ENCODE data around the gene FSTL3. TPM values are rescaled to one million over a fixed set of nuclear protein-coding genes. Genes with fewer than 3 reads are reported as not detected.

FSTL3 gene
- total and polyA plus RNA-seq, 2 of the 13 experiments (the other 11 are each of a cell fraction or from before 2014, with no cell fraction given) = 13.5 to 15.6 TPM

DNA sequence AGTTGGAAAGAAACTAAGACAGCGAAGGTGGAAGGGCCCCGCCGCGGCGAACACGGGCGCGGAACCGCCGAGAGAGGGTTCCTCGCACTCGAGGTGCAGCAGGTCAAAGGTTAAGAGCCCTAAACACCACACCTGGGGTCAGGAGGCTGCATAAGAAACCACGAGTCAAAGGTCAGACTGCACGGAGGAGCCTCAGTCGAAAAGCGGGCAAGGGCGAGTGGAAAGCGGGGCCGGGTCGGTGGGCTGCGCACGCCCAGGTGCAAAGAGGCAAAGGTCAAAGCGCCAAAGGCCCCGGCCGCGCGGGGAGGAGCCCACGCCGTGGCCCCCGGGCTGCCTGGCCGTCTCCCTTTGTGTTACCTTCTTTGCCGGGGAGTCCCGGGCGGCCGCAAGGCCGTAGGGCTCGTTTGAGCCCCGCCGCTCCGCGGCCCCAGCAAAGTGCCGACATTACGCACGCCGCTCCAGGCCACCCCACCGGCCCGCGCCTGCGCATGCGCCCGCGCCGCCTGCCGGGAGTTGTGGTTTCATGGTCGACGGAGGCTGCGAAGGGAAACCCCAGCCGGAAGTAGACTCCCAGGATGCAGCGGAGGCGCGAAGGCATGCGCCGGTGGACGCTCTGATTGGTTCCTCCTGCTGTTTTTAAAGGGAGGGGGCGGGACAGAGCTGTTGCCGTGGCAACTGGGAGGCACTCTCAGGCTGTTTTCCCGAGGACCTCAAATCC is 43.0 kb upstream of the FSTL3 start, which contains the start of gene POLRMT (continued):
- TF ChIP-seq, protein P1, sequence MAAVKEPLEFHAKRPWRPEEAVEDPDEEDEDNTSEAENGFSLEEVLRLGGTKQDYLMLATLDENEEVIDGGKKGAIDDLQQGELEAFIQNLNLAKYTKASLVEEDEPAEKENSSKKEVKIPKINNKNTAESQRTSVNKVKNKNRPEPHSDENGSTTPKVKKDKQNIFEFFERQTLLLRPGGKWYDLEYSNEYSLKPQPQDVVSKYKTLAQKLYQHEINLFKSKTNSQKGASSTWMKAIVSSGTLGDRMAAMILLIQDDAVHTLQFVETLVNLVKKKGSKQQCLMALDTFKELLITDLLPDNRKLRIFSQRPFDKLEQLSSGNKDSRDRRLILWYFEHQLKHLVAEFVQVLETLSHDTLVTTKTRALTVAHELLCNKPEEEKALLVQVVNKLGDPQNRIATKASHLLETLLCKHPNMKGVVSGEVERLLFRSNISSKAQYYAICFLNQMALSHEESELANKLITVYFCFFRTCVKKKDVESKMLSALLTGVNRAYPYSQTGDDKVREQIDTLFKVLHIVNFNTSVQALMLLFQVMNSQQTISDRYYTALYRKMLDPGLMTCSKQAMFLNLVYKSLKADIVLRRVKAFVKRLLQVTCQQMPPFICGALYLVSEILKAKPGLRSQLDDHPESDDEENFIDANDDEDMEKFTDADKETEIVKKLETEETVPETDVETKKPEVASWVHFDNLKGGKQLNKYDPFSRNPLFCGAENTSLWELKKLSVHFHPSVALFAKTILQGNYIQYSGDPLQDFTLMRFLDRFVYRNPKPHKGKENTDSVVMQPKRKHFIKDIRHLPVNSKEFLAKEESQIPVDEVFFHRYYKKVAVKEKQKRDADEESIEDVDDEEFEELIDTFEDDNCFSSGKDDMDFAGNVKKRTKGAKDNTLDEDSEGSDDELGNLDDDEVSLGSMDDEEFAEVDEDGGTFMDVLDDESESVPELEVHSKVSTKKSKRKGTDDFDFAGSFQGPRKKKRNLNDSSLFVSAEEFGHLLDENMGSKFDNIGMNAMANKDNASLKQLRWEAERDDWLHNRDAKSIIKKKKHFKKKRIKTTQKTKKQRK (IDR thresholded peaks at IDR 0.05; ENCODE audit: low read length) = no peak
- TF ChIP-seq, protein P2, sequence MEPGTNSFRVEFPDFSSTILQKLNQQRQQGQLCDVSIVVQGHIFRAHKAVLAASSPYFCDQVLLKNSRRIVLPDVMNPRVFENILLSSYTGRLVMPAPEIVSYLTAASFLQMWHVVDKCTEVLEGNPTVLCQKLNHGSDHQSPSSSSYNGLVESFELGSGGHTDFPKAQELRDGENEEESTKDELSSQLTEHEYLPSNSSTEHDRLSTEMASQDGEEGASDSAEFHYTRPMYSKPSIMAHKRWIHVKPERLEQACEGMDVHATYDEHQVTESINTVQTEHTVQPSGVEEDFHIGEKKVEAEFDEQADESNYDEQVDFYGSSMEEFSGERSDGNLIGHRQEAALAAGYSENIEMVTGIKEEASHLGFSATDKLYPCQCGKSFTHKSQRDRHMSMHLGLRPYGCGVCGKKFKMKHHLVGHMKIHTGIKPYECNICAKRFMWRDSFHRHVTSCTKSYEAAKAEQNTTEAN (CRISPR knock-in tag; conservative IDR thresholded peaks at IDR 0.05) = 0 out of 2 replicates have a peak, but pooled peaks have one; percentile 38
- no peak for TF ChIP-seq GTF3A (CRISPR knock-in tag; conservative IDR thresholded peaks at IDR 0.05)
- TF ChIP-seq NFYB (CRISPR knock-in tag; IDR thresholded peaks at IDR 0.05) = peak; percentile 90
- TF ChIP-seq TMF1 (CRISPR knock-in tag; IDR thresholded peaks at IDR 0.05; ENCODE audit: low read depth) = no peak; the same call in 1 of the 2 replicates
- no peak for TF ChIP-seq RXRB (CRISPR knock-in tag; IDR thresholded peaks at IDR 0.05; ENCODE audit: borderline replicate concordance)
- 0 out of 2 replicates have a peak, but pooled peaks have one; percentile 12 for TF ChIP-seq ZNF629 (CRISPR knock-in tag; conservative IDR thresholded peaks at IDR 0.05)
- TF ChIP-seq, protein P3, sequence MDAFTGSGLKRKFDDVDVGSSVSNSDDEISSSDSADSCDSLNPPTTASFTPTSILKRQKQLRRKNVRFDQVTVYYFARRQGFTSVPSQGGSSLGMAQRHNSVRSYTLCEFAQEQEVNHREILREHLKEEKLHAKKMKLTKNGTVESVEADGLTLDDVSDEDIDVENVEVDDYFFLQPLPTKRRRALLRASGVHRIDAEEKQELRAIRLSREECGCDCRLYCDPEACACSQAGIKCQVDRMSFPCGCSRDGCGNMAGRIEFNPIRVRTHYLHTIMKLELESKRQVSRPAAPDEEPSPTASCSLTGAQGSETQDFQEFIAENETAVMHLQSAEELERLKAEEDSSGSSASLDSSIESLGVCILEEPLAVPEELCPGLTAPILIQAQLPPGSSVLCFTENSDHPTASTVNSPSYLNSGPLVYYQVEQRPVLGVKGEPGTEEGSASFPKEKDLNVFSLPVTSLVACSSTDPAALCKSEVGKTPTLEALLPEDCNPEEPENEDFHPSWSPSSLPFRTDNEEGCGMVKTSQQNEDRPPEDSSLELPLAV (CRISPR knock-in tag; conservative IDR thresholded peaks at IDR 0.05; ENCODE audit: low read depth) = no peak
- no peak for TF ChIP-seq GPN1 (CRISPR knock-in tag; IDR thresholded peaks at IDR 0.05; ENCODE audit: borderline replicate concordance)
- TF ChIP-seq SRF (IDR thresholded peaks at IDR 0.05; ENCODE audit: low read depth, low read length) = no peak
- TF ChIP-seq ZNF124 (CRISPR knock-in tag; IDR thresholded peaks at IDR 0.05) = no peak
- TF ChIP-seq ZNF644 (CRISPR knock-in tag; IDR thresholded peaks at IDR 0.05; ENCODE audit: low read depth) = no peak
- TF ChIP-seq ZNF253 (CRISPR knock-in tag; IDR thresholded peaks at IDR 0.05; ENCODE audit: borderline replicate concordance) = no peak
- TF ChIP-seq, protein P4, sequence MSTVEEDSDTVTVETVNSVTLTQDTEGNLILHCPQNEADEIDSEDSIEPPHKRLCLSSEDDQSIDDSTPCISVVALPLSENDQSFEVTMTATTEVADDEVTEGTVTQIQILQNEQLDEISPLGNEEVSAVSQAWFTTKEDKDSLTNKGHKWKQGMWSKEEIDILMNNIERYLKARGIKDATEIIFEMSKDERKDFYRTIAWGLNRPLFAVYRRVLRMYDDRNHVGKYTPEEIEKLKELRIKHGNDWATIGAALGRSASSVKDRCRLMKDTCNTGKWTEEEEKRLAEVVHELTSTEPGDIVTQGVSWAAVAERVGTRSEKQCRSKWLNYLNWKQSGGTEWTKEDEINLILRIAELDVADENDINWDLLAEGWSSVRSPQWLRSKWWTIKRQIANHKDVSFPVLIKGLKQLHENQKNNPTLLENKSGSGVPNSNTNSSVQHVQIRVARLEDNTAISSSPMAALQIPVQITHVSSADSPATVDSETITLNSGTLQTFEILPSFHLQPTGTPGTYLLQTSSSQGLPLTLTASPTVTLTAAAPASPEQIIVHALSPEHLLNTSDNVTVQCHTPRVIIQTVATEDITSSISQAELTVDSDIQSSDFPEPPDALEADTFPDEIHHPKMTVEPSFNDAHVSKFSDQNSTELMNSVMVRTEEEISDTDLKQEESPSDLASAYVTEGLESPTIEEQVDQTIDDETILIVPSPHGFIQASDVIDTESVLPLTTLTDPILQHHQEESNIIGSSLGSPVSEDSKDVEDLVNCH (CRISPR knock-in tag; IDR thresholded peaks at IDR 0.05) = no peak
- no peak; the same call in 1 of the 2 replicates for TF ChIP-seq KDM5A (IDR thresholded peaks at IDR 0.05; ENCODE audit: borderline replicate concordance, low read length)
- peak; percentile 77; the same call in 1 of the 2 replicates for TF ChIP-seq MED13 (CRISPR knock-in tag; IDR thresholded peaks at IDR 0.05)
- TF ChIP-seq RFXAP (CRISPR knock-in tag; IDR thresholded peaks at IDR 0.05; ENCODE audit: borderline replicate concordance) = peak; percentile 67; the same call in 1 of the 2 replicates
- peak; percentile 87 for TF ChIP-seq HCFC1 (IDR thresholded peaks at IDR 0.05; ENCODE audit: low read depth, low read length)
- TF ChIP-seq ZNF569 (CRISPR knock-in tag; IDR thresholded peaks at IDR 0.05; ENCODE audit: borderline replicate concordance) = no peak
- no peak for TF ChIP-seq ZNF460 (CRISPR knock-in tag; IDR thresholded peaks at IDR 0.05; ENCODE audit: borderline replicate concordance)
- TF ChIP-seq SATB2 (CRISPR knock-in tag; IDR thresholded peaks at IDR 0.05) = peak; percentile 52; the same call in 1 of the 2 replicates
- no peak for TF ChIP-seq IKZF1 (IDR thresholded peaks at IDR 0.05)

All from HepG2 (cell line).